HepG2 (cell line): ENCODE measurements around the gene PMIS2. TPM values are rescaled to one million over a fixed set of nuclear protein-coding genes. Genes with fewer than 3 reads are reported as not detected.
A peak's percentile ranks its signal among the peaks of the same experiment; 100 is the strongest.

Experiments used
- CREB3 ChIP-seq: sonication (generic); formaldehyde crosslinking; IDR thresholded peaks from 2 replicates; pipeline ENCODE4 v1.5.0; 2020; ENCODE audit warnings: missing genetic modification reagents
- ETS1 ChIP-seq: sonication (generic); formaldehyde crosslinking; IDR thresholded peaks from 2 replicates; pipeline ENCODE4 v1.4.0; 2020; ENCODE audit warnings: missing genetic modification reagents
- HNRNPH1 ChIP-seq: fragments of 200-400 bp; formaldehyde crosslinking; optimal IDR thresholded peaks from 2 replicates; pipeline ENCODE3; 2017; ENCODE audit warnings: mild to moderate bottlenecking, low read depth, low read length
- HOXA5 ChIP-seq: sonication (generic); formaldehyde crosslinking; IDR thresholded peaks from 2 replicates; pipeline ENCODE4 v1.4.0; 2020; ENCODE audit warnings: missing genetic modification reagents
- MAZ ChIP-seq, 2 experiments: sonication (generic) in 1 of 2; formaldehyde crosslinking in 1 of 2; IDR thresholded peaks; 2 replicates each; pipeline versions ENCODE4 v1.5.0 to v1.6.1; 2012 to 2020; ENCODE audit warnings: low read depth in 2 of 2, mild to moderate bottlenecking in 2 of 2, borderline replicate concordance in 1 of 2, improper control_type of control experiment in 1 of 2, low read length in 1 of 2, missing genetic modification reagents in 1 of 2, moderate library complexity in 1 of 2
- NFYC ChIP-seq: IDR thresholded peaks from 2 replicates; pipeline ENCODE4 v1.6.1; 2016; ENCODE audit warnings: missing genetic modification reagents, missing compliant biosample characterization
- PBX3 ChIP-seq: sonication (generic); formaldehyde crosslinking; IDR thresholded peaks from 2 replicates; pipeline ENCODE4 v1.8.1; 2023; ENCODE audit warnings: missing genetic modification reagents, inconsistent platforms, borderline replicate concordance
- PHF5A ChIP-seq: IDR thresholded peaks from one replicate; pipeline ENCODE4 v1.6.1; 2018; ENCODE audit warnings: low read depth, missing genetic modification reagents; ENCODE audit not compliant: unreplicated experiment
- POGZ ChIP-seq: sonication (generic); formaldehyde crosslinking; IDR thresholded peaks from 2 replicates; pipeline ENCODE4 v1.4.0; 2020; ENCODE audit warnings: mild to moderate bottlenecking, missing genetic modification reagents
- TGIF2 ChIP-seq: IDR thresholded peaks from 2 replicates; pipeline ENCODE4 v1.6.1; 2016; ENCODE audit warnings: control low read depth, missing compliant biosample characterization
- ZFP36 ChIP-seq: fragments of 150-350 bp; IDR thresholded peaks from 2 replicates; pipeline ENCODE4 v1.6.1; 2018; ENCODE audit warnings: borderline replicate concordance, low read length, low read depth; ENCODE audit not compliant: partially characterized antibody
- ZFY ChIP-seq: sonication (generic); formaldehyde crosslinking; IDR thresholded peaks from 2 replicates; pipeline ENCODE4 v1.4.0; 2020; ENCODE audit warnings: missing genetic modification reagents
- ZKSCAN8 ChIP-seq: IDR thresholded peaks from 2 replicates; pipeline ENCODE4 v1.6.1; 2016; ENCODE audit warnings: borderline replicate concordance, missing genetic modification reagents, missing compliant biosample characterization
- ZMAT5 ChIP-seq: sonication (generic); formaldehyde crosslinking; IDR thresholded peaks from 2 replicates; pipeline ENCODE4 v1.5.0; 2020; ENCODE audit warnings: mild to moderate bottlenecking, low read depth, missing genetic modification reagents, borderline replicate concordance
- ZNF512 ChIP-seq: sonication (generic); formaldehyde crosslinking; IDR thresholded peaks from 2 replicates; pipeline ENCODE4 v1.4.0; 2020; ENCODE audit warnings: mild to moderate bottlenecking, missing genetic modification reagents
- ZNF724P ChIP-seq: sonication (generic); formaldehyde crosslinking; IDR thresholded peaks from 2 replicates; pipeline ENCODE4 v1.8.0; 2022; ENCODE audit warnings: missing genetic modification reagents, borderline replicate concordance
- ZNF768 ChIP-seq: sonication (generic); formaldehyde crosslinking; IDR thresholded peaks from 2 replicates; pipeline ENCODE4 v1.4.0; 2020; ENCODE audit warnings: missing genetic modification reagents
- ZNF83 ChIP-seq: sonication (generic); formaldehyde crosslinking; IDR thresholded peaks from 2 replicates; pipeline ENCODE4 v1.4.0; 2020; ENCODE audit warnings: missing genetic modification reagents, mild to moderate bottlenecking, borderline replicate concordance
- polyA plus RNA-seq, 8 experiments: library from polyadenylated mRNA; depleted of rRNA in 3 of 8; stranded (reverse) in 7 of 8; unstranded in 1 of 8; fragments of >200 nt; fragmentation: Illumina TruSeq in 4 of 8; extraction: Trizol in 4 of 8; gene quantifications; 2 replicates each; pipeline versions ENCODE4 v1.2.1 to v1.2.3, GENCODE V29; 2011 to 2016; ENCODE audit warnings: low read depth in 4 of 8, missing spikeins in 1 of 8, mixed read lengths in 1 of 8; ENCODE audit not compliant: insufficient read depth in 1 of 8
- total RNA-seq, 5 experiments: library from RNA; depleted of rRNA; stranded (reverse); fragments of >200 nt; fragmentation: Illumina TruSeq; extraction: Trizol; gene quantifications; 2 replicates each; pipeline ENCODE4 v1.2.3, GENCODE V29; 2016; ENCODE audit warnings: low read depth in 1 of 5
- TF ChIP-seq, protein P1 (sequence below): IDR thresholded peaks from 2 replicates; pipeline ENCODE4 v1.6.1; 2018; ENCODE audit warnings: missing genetic modification reagents

PMIS2 gene
- total and polyA plus RNA-seq, 2 of the 13 experiments (the other 11 are each of a cell fraction or from before 2014, with no cell fraction given) = not detected

GRCh38 chr19:35545001-35545854 lies 40.7 kb upstream of the PMIS2 start, which contains the start of gene TMEM147 (continued):
- peak; percentile 68 for TF ChIP-seq ZNF768 (CRISPR knock-in tag)
- TF ChIP-seq ZNF83 (CRISPR knock-in tag) = no peak
- no peak for TF ChIP-seq ZKSCAN8 (CRISPR knock-in tag)
- peak; percentile 86; the same call in 1 of the 2 replicates for TF ChIP-seq HOXA5 (CRISPR knock-in tag)
- no peak for TF ChIP-seq HNRNPH1
- TF ChIP-seq ZNF724P (CRISPR knock-in tag) = peak; percentile 93; the same call in 1 of the 2 replicates
- no peak for TF ChIP-seq ZMAT5 (CRISPR knock-in tag)
- TF ChIP-seq PBX3 (CRISPR knock-in tag) = peak; percentile 85; the same call in 1 of the 2 replicates
- no peak for TF ChIP-seq ZFP36
- TF ChIP-seq CREB3 (CRISPR knock-in tag) = 0 out of 2 replicates have a peak, but pooled peaks have one; percentile 51
- peak; percentile 90 for TF ChIP-seq TGIF2
- TF ChIP-seq MAZ (IDR thresholded peaks at IDR 0.05; ENCODE audit: borderline replicate concordance, low read depth, low read length) = peak; percentile 69
- TF ChIP-seq MAZ (CRISPR knock-in tag; IDR thresholded peaks at IDR 0.05; ENCODE audit: low read depth) = peak; percentile 76; the same call in 1 of the 2 replicates
- TF ChIP-seq ETS1 (CRISPR knock-in tag) = no peak
- peak; percentile 44; the same call in 1 of the 2 replicates for TF ChIP-seq NFYC
- TF ChIP-seq, protein P1, sequence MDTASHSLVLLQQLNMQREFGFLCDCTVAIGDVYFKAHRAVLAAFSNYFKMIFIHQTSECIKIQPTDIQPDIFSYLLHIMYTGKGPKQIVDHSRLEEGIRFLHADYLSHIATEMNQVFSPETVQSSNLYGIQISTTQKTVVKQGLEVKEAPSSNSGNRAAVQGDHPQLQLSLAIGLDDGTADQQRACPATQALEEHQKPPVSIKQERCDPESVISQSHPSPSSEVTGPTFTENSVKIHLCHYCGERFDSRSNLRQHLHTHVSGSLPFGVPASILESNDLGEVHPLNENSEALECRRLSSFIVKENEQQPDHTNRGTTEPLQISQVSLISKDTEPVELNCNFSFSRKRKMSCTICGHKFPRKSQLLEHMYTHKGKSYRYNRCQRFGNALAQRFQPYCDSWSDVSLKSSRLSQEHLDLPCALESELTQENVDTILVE (CRISPR knock-in tag) = peak; percentile 20; the same call in 1 of the 2 replicates
- TF ChIP-seq PHF5A = no peak
- peak; percentile 68 for TF ChIP-seq POGZ (CRISPR knock-in tag)
- no peak for TF ChIP-seq ZNF512 (CRISPR knock-in tag)
- peak; percentile 99 for TF ChIP-seq ZFY (CRISPR knock-in tag)
